ENCODE measurements around the gene TRPV4. TPM values are rescaled to one million over a fixed set of nuclear protein-coding genes. Genes with fewer than 3 reads are reported as not detected.

Gene TRPV4
- total RNA-seq, 1 experiment from 2014 or later, result 0.09 TPM

GRCh38 chr12:109878247-109878625 lies 45.0 kb upstream of the TRPV4 start:
- Mint-ChIP-seq H3K27me3 (ENCODE audit: insufficient read depth, unreplicated experiment) (no peaks in the 10 kb centered on the region), H3K4me1 (ENCODE audit: insufficient read depth, unreplicated experiment) (peaks cover 39% of the 10 kb centered on the region), H3K9me3 (ENCODE audit: unreplicated experiment) (no peaks in the 10 kb centered on the region), H3K36me3 (ENCODE audit: insufficient read depth, unreplicated experiment) (no peaks in the 10 kb centered on the region), H3K27ac (ENCODE audit: low read depth, unreplicated experiment) (no peak overlapping the region), H3K4me3 (ENCODE audit: unreplicated experiment) (peak overlapping the region; percentile 96)
- intact Hi-C loops (cut with micrococcal nuclease), result no loop called here
- no peak for DNase-seq (ENCODE audit: unreplicated experiment)
- CTCF ChIA-PET, result interaction anchor here (0.6 to 4.6 kb wide), 9 partner anchors 10 to 586 kb away, joined by 3 to 23 read pairs (median 4); no protein-coding TSS in a partner anchor
- no peak for TF ChIP-seq CTCF (IDR thresholded peaks at IDR 0.05; ENCODE audit: unreplicated experiment)
- BruUV-seq (replicated peaks), result no TSS peak
- POLR2A ChIA-PET, result interaction anchor here (0.7 to 1.7 kb wide), 4 partner anchors 10 to 306 kb away, joined by 3 to 10 read pairs (median 5); partner anchors contain the start of gene TCHP

GRCh38 chr12:109877504-109878246 lies 44.5 kb upstream of the TRPV4 start:
- Mint-ChIP-seq H3K27me3 (ENCODE audit: insufficient read depth, unreplicated experiment) (no peaks in the 10 kb centered on the region), H3K4me3 (ENCODE audit: unreplicated experiment) (no peak overlapping the region), H3K27ac (ENCODE audit: low read depth, unreplicated experiment) (no peak overlapping the region), H3K4me1 (ENCODE audit: insufficient read depth, unreplicated experiment) (peaks cover 38% of the 10 kb centered on the region), H3K9me3 (ENCODE audit: unreplicated experiment) (no peaks in the 10 kb centered on the region), H3K36me3 (ENCODE audit: insufficient read depth, unreplicated experiment) (peaks cover 3% of the 10 kb centered on the region)
- POLR2A ChIA-PET, result interaction anchor here (0.6 to 1.7 kb wide), 4 partner anchors 11 to 305 kb away, joined by 3 to 7 read pairs (median 4); partner anchors contain the start of gene TCHP
- intact Hi-C loops (cut with micrococcal nuclease), result no loop called here
- no TSS peak for BruUV-seq (replicated peaks)
- no peak for TF ChIP-seq CTCF (IDR thresholded peaks at IDR 0.05; ENCODE audit: unreplicated experiment)
- no peak for DNase-seq (ENCODE audit: unreplicated experiment)
- CTCF ChIA-PET, result interaction anchor here (0.6 to 4.6 kb wide), 10 partner anchors 18 to 586 kb away, joined by 3 to 23 read pairs (median 4); no protein-coding TSS in a partner anchor

GRCh38 chr12:109876406-109876805 lies 43.2 kb upstream of the TRPV4 start:
- H3K4me1 Mint-ChIP-seq (ENCODE audit: insufficient read depth, unreplicated experiment), result peaks cover 28% of the 10 kb centered on the region
- H3K4me3 Mint-ChIP-seq (ENCODE audit: unreplicated experiment), result no peak overlapping the region
- ChIA-PET POLR2A (interaction anchor here (0.8 kb wide), 1 partner anchor 414 kb away, joined by 3 read pairs; no protein-coding TSS in a partner anchor), CTCF (interaction anchor here (0.7 to 4.6 kb wide), 3 partner anchors 21 to 71 kb away, joined by 3 to 23 read pairs (median 3); no protein-coding TSS in a partner anchor)
- DNase-seq (ENCODE audit: unreplicated experiment), result no peak
- no peak overlapping the region for H3K27ac Mint-ChIP-seq (ENCODE audit: low read depth, unreplicated experiment)
- TF ChIP-seq CTCF (IDR thresholded peaks at IDR 0.05; ENCODE audit: unreplicated experiment), result no peak
- BruUV-seq (replicated peaks), result no TSS peak
- intact Hi-C loops (cut with micrococcal nuclease), result no loop called here
- peaks cover 8% of the 10 kb centered on the region for H3K36me3 Mint-ChIP-seq (ENCODE audit: insufficient read depth, unreplicated experiment)
- H3K27me3 Mint-ChIP-seq (ENCODE audit: insufficient read depth, unreplicated experiment), result no peaks in the 10 kb centered on the region
- no peaks in the 10 kb centered on the region for H3K9me3 Mint-ChIP-seq (ENCODE audit: unreplicated experiment)

- POLR2A ChIA-PET, result interaction anchor here (0.8 kb wide), 1 partner anchor 413 kb away, joined by 3 read pairs; no protein-coding TSS in a partner anchor
- no peak overlapping the region for H3K27ac Mint-ChIP-seq (ENCODE audit: low read depth, unreplicated experiment)
- H3K36me3 Mint-ChIP-seq (ENCODE audit: insufficient read depth, unreplicated experiment), result peaks cover 8% of the 10 kb centered on the region
These were observed 42.5 kb upstream of the TRPV4 start for GRCh38 chr12:109875572-109876131.

More at GRCh38 chr12:109875572-109876131, 42.5 kb upstream of the TRPV4 start:
- Mint-ChIP-seq H3K27me3 (ENCODE audit: insufficient read depth, unreplicated experiment) (no peaks in the 10 kb centered on the region), H3K4me1 (ENCODE audit: insufficient read depth, unreplicated experiment) (peaks cover 22% of the 10 kb centered on the region), H3K9me3 (ENCODE audit: unreplicated experiment) (no peaks in the 10 kb centered on the region), H3K4me3 (ENCODE audit: unreplicated experiment) (no peak overlapping the region)
- DNase-seq (ENCODE audit: unreplicated experiment), result no peak
- CTCF ChIA-PET, result interaction anchor here (0.7 to 4.6 kb wide), 3 partner anchors 20 to 70 kb away, joined by 3 to 23 read pairs (median 3); no protein-coding TSS in a partner anchor
- BruUV-seq (replicated peaks), result no TSS peak
- intact Hi-C loops (cut with micrococcal nuclease), result no loop called here
- no peak for TF ChIP-seq CTCF (IDR thresholded peaks at IDR 0.05; ENCODE audit: unreplicated experiment)
